Bronchial epithelial cell (primary cell): ENCODE results near the gene FGR. TPM values are rescaled to one million over a fixed set of nuclear protein-coding genes. Genes with fewer than 3 reads are reported as not detected.
A peak's percentile ranks its signal among the peaks of the same experiment; 100 is the strongest.

Experiments used
- DNase-seq: peaks from one replicate; pipeline ENCODE4 v3.0.0-alpha.2; 2010; ENCODE audit warnings: low read depth
- FAIRE-seq: peaks from 2 replicates; lab custom pipeline; 2011; peaks lifted over from hg19 to GRCh38; lab: Jason Lieb, UNC
- H3K27me3 ChIP-seq: 2 replicates; pipeline ENCODE4 v1.5.1; 2011; ENCODE audit warnings: low read length; ENCODE audit not compliant: control insufficient read depth, insufficient read depth
- H3K36me3 ChIP-seq: 2 replicates; pipeline ENCODE4 v1.5.1; 2011; ENCODE audit warnings: low read length; ENCODE audit not compliant: control insufficient read depth, insufficient read depth
- H3K4me3 ChIP-seq: 2 replicates; pipeline ENCODE4 v1.5.1; 2011; ENCODE audit warnings: mild to moderate bottlenecking, low read depth, low read length, control low read depth
- total RNA-seq: library from RNA; depleted of rRNA; stranded (reverse); fragments of >200 nt; gene quantifications from 2 replicates; pipeline ENCODE4 v1.2.1, GENCODE V29; 2014
- TF ChIP-seq, protein P1 (sequence below): IDR thresholded peaks from 2 replicates; pipeline ENCODE4 v1.5.1; 2011; ENCODE audit warnings: mild to moderate bottlenecking, moderate library complexity, low read length, control low read depth, inconsistent platforms; ENCODE audit not compliant: insufficient read depth, severe bottlenecking

The FGR gene
- total RNA-seq, 1 donor from 2014 or later = 1.1 TPM

DNA sequence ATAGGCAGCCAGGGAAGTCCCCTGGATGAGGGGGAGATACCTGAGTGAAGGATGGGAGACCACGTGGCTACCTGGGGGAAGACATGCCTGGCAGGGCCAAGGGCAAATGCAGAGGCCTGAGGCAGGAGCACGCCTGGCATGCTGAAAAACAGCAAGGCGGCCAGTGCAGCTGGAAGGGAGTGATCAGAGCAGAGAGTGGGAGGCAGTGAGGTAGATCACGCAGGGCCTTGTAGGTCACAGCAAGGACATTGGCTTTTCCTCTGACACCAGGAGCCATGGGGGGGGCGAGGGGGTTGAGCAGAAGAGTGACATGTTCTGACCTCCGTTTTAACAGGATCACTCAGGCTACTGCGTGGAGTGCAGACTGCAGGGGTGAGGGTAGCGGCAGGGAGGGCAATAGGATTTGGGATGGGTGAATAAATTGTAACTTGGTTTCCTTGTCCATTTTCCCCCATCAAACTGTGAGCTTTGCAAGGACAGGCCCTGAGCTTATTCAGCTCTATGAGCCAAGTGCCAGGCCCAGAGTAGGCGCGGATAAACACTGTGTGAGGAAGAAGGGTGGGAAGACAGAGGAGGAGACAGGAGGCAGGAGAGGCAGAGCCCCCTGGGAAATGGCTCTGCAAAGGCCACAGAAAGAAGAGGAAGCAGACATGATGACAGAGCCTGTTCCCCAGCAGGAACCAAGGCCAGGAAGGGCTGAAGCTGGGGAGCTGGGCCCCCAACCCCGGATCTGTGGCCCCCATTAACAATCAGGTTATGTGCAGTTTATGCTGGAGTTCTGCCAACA is 20.4 kb upstream of the FGR start:
- Histone ChIP-seq H3K36me3 (no peaks in the 10 kb centered on the region), H3K4me3 (no peak overlapping the region), H3K27me3 (no peaks in the 10 kb centered on the region)
- FAIRE-seq (no peak), DNase-seq (no peak)
- TF ChIP-seq, protein P1, sequence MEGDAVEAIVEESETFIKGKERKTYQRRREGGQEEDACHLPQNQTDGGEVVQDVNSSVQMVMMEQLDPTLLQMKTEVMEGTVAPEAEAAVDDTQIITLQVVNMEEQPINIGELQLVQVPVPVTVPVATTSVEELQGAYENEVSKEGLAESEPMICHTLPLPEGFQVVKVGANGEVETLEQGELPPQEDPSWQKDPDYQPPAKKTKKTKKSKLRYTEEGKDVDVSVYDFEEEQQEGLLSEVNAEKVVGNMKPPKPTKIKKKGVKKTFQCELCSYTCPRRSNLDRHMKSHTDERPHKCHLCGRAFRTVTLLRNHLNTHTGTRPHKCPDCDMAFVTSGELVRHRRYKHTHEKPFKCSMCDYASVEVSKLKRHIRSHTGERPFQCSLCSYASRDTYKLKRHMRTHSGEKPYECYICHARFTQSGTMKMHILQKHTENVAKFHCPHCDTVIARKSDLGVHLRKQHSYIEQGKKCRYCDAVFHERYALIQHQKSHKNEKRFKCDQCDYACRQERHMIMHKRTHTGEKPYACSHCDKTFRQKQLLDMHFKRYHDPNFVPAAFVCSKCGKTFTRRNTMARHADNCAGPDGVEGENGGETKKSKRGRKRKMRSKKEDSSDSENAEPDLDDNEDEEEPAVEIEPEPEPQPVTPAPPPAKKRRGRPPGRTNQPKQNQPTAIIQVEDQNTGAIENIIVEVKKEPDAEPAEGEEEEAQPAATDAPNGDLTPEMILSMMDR = no peak

DNA sequence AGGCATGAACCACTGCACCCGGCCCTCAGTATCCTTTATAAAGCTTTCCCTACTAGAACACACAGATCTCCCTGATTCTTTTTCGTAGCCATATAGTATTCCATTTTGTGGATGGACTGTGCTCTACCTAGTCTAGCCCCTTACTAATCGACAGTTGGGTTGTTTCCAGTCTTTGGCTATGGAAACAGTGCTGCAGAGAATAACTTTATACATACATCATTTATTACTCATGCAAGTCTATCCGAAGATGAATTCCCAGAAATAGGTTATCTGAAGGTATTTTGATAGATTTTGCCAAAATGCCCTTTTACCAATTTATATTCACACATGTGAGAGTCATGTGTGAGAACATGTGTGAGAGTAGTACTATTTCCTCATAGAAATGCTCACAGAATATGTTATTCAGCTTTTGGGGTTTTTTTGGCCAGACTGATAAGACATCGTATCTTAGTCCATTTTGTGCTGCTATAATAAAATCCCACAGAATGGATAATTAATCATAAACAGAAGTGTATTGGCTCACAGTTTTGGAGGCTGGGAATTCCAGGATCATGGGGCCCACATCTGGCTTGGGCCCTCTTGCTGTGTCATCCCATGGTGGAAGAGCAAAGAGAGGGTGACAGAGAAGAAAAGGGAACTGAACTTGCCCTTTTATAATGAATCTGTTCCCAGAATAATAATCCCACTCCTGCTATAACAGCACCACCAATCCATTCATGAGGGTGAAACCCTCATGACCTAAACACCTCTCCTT is 17.3 kb upstream of the FGR start:
- DNase-seq (no peak), FAIRE-seq (no peak)
- H3K4me3 ChIP-seq = no peak overlapping the region
- TF ChIP-seq, protein P1 = no peak
- H3K36me3 ChIP-seq = no peaks in the 10 kb centered on the region
- no peaks in the 10 kb centered on the region for H3K27me3 ChIP-seq

DNA sequence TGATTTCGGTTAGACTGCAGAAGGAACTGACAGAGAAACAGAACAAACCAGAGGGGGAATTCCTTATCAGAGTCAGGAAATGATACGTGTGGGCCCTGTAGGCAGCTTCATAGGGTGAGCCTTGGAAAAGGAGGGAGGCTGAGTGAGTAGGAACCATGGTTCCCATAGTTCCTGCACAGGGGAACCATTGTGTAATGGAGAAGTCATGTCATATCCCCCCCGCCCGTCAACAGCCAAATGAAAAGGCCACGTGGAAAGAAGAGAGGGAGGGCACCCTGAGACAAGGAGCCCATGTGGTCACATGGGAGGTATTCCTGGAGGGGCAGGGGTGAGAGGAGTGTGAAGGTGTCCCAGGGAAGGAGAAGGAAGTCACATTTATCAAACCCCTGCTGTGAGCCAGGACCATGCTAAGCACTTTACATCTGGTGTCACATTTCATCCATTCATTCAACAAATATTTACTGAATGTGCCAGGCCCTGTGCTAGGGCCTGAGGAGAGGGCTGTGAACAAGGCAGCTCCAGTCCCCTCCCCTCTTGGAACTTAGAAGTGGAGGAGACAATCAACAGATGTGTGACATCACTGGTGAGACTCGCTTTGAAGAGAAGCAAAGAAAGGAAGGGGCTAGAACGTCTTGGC is 15.7 kb upstream of the FGR start:
- FAIRE-seq (no peak), DNase-seq (peak; percentile 78)
- Histone ChIP-seq H3K4me3 (no peak overlapping the region), H3K27me3 (no peaks in the 10 kb centered on the region), H3K36me3 (no peaks in the 10 kb centered on the region)
- TF ChIP-seq, protein P1 = no peak

DNA sequence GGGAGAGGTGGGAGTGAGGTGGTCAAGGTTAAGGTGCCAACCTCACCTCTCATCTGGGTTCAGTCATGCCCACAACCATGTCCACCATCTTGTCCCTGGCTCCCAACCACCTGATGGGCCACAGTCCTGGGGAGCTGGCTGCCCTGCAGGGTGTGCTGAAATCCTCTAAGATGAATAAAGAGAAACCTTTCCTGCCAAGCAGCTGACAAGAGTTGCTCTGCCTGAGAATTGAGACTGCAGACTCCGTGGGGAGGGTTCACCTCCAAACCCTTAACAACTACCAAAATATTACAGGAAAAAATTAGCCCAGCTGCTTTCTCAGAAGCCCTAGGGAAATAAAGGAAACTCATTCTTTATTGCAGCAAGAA is 15.2 kb upstream of the FGR start:
- no peaks in the 10 kb centered on the region for H3K36me3 ChIP-seq
- no peak for FAIRE-seq
- no peak overlapping the region for H3K4me3 ChIP-seq
- no peaks in the 10 kb centered on the region for H3K27me3 ChIP-seq
- TF ChIP-seq, protein P1 = no peak
- no peak for DNase-seq

DNA sequence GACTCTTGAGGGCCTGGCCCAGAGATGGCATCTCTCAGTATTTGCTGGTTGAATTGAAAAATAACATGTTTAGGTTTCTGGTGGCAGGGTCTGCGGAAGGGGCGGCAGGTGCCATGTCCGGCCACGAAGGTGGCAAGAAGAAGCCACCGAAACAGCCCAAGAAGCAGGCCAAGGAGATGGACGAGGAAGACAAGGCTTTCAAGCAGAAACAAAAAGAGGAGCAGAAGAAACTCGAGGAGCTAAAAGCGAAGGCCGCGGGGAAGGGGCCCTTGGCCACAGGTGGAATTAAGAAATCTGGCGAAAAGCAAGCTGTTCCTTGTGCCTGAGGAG is 14.3 kb upstream of the FGR start:
- Histone ChIP-seq H3K27me3 (no peaks in the 10 kb centered on the region), H3K36me3 (no peaks in the 10 kb centered on the region), H3K4me3 (no peak overlapping the region)
- TF ChIP-seq, protein P1 = no peak
- no peak for FAIRE-seq
- DNase-seq = no peak
